Breast epithelium (tissue), 4 donors: ENCODE measurements around the gene CABP2. TPM values are rescaled to one million over a fixed set of nuclear protein-coding genes. Genes with fewer than 3 reads are reported as not detected.

Experiments
- DNase-seq, 2 donors: peaks; one replicate each; pipeline ENCODE4 v3.0.0-alpha.2; 2019; ENCODE audit warnings: low spot score in 2 of 2
- H3K27ac ChIP-seq, 2 donors: fragments of 200-600 bp; sonication (generic) in 1 of 2; one replicate each; pipeline ENCODE4 v1.5.1; 2016 to 2019; ENCODE audit warnings: mild to moderate bottlenecking in 1 of 2
- H3K27me3 ChIP-seq, 2 donors: fragments of 200-600 bp; sonication (generic) in 1 of 2; one replicate each; pipeline versions ENCODE4 v1.5.1 to v1.6.0; 2017 to 2019; ENCODE audit warnings: control low read depth in 1 of 2, mild to moderate bottlenecking in 1 of 2
- H3K36me3 ChIP-seq: fragments of 200-600 bp; one replicate; pipeline ENCODE4 v1.5.1; 2019
- H3K4me1 ChIP-seq, 2 donors: fragments of 200-600 bp; sonication (generic); one replicate each; pipeline ENCODE4 v1.5.1; 2016 to 2019; ENCODE audit warnings: control low read depth in 1 of 2
- H3K4me3 ChIP-seq, 3 donors: fragments of 200-600 bp; sonication (generic); 1 replicate in 2 of 3; 2 replicates in 1 of 3; pipeline ENCODE4 v1.5.1; 2016 to 2019; ENCODE audit warnings: mild to moderate bottlenecking in 3 of 3, moderate library complexity in 2 of 3
- H3K9me3 ChIP-seq, 2 donors: fragments of 200-600 bp; sonication (generic) in 1 of 2; one replicate each; pipeline ENCODE4 v1.5.1; 2016 to 2019; ENCODE audit warnings: control low read depth in 1 of 2
- CTCF ChIP-seq, 3 donors: fragments of 450-650 bp; IDR thresholded peaks; one replicate each; pipeline ENCODE4 v1.5.1; 2016 to 2017; ENCODE audit warnings: antibody characterized with exemption in 3 of 3, mild to moderate bottlenecking in 3 of 3, moderate library complexity in 3 of 3
- POLR2A ChIP-seq: fragments of 450-650 bp; IDR thresholded peaks from one replicate; pipeline ENCODE4 v1.6.1; 2016; ENCODE audit warnings: antibody characterized with exemption, mild to moderate bottlenecking, moderate library complexity
- POLR2AphosphoS5 ChIP-seq, 3 donors: sonication (generic); formaldehyde crosslinking; IDR thresholded peaks; one replicate each; pipeline ENCODE4 v1.6.1; 2017; ENCODE audit warnings: antibody characterized with exemption in 3 of 3
- intact Hi-C: fragments of 100-400 bp; cut with DNase I; formaldehyde crosslinking; loops from one replicate; pipeline ENCODE4 v1.15.1; 2023; ENCODE audit warnings: low total_unique reads
- total RNA-seq, 3 donors: library from RNA; depleted of rRNA; stranded (reverse); fragments of >200 nt; gene quantifications; one replicate each; pipeline ENCODE4 v1.1.0, GENCODE V29; 2016

CABP2 gene
- total RNA-seq, 3 donors from 2014 or later, result not detected

GRCh38 chr11:67470337-67471002 is 52.8 kb downstream of the CABP2 start:
- Histone ChIP-seq H3K4me3 (no peak overlapping the region), H3K36me3 (no peaks in the 10 kb centered on the region), H3K27me3 (no peaks in the 10 kb centered on the region), H3K4me1 (peaks cover 4 to 5% of the 10 kb centered on the region in 2 donors), H3K9me3 (no peaks in the 10 kb centered on the region), H3K27ac (no peak overlapping the region)
- TF ChIP-seq POLR2AphosphoS5 (IDR thresholded peaks at IDR 0.05), result no peak
- TF ChIP-seq CTCF (IDR thresholded peaks at IDR 0.05), result no peak
- TF ChIP-seq POLR2A, result no peak
- no peak for DNase-seq
- intact Hi-C loops, result no loop called here

- peaks cover 4 to 5% of the 10 kb centered on the region in 2 donors for H3K4me1 ChIP-seq
- no peak for DNase-seq
- no peaks in the 10 kb centered on the region for H3K36me3 ChIP-seq
- TF ChIP-seq POLR2AphosphoS5 (IDR thresholded peaks at IDR 0.05), result no peak
- TF ChIP-seq CTCF (IDR thresholded peaks at IDR 0.05), result peak in 1 of 3 donors; percentile 7
- intact Hi-C loops, result no loop called here
- no peaks in the 10 kb centered on the region for H3K27me3 ChIP-seq
- peak overlapping the region; percentile 88 to 93 for H3K27ac ChIP-seq
- H3K4me3 ChIP-seq, result peak overlapping the region; percentile 76 to 85 (median 80)
- H3K9me3 ChIP-seq, result no peaks in the 10 kb centered on the region
Measured at GRCh38 chr11:67469508-67469811, 53.8 kb downstream of the CABP2 start.

Other genes starting within 250 kb of the CABP2 start
- gene ANKRD13D, start 234.1 kb downstream of the CABP2 start, total RNA-seq, result 10 to 100 TPM; 23.7 to 51.8 (median 40.7) TPM
- gene SSH3, start 219.9 kb downstream of the CABP2 start, total RNA-seq, result 10 to 100 TPM; 28.8 to 55.2 (median 34.4) TPM
- gene POLD4, start 169.9 kb downstream of the CABP2 start, total RNA-seq, result 10 to 100 TPM; 48.7 to 91.5 (median 69.2) TPM
- 10 to 100 TPM in 2 of 3 donors, 1 to 10 TPM in 1; 3.2 to 11.1 (median 10.2) TPM for gene CLCF1, start 149.8 kb downstream of the CABP2 start, total RNA-seq
- 10 to 100 TPM; 11.0 to 31.0 (median 24.6) TPM for gene RAD9A, start 131.5 kb downstream of the CABP2 start, total RNA-seq
- gene PPP1CA, start 121.6 kb downstream of the CABP2 start, total RNA-seq, result 10 to 100 TPM; 73.1 to 91.9 (median 76.7) TPM
- 1 to 10 TPM in 2 of 3 donors, under 1 TPM in 1; 0.66 to 2.0 (median 1.6) TPM for gene TBC1D10C, start 119.4 kb downstream of the CABP2 start, total RNA-seq
- 1 to 10 TPM in 1 of 3 donors, under 1 TPM in 2; 0.16 to 4.2 (median 0.66) TPM for gene CARNS1, start 107.8 kb downstream of the CABP2 start, total RNA-seq
- 10 to 100 TPM; 28.0 to 41.6 (median 40.1) TPM for gene RPS6KB2, start 95.0 kb downstream of the CABP2 start, total RNA-seq
- gene PTPRCAP, start 85.8 kb downstream of the CABP2 start, total RNA-seq, result 1 to 10 TPM; 2.1 to 9.2 (median 8.0) TPM
- gene CORO1B, start 80.0 kb downstream of the CABP2 start, total RNA-seq, result 10 to 100 TPM; 73.6 to 84.3 (median 80.0) TPM
- gene GPR152, start 70.7 kb downstream of the CABP2 start, total RNA-seq, result not detected
- 10 to 100 TPM in 1 of 3 donors, 1 to 10 TPM in 2; 3.5 to 10.7 (median 3.9) TPM for gene CABP4, start 68.1 kb downstream of the CABP2 start, total RNA-seq
- gene TMEM134, start 54.2 kb downstream of the CABP2 start, total RNA-seq, result 10 to 100 TPM; 37.8 to 54.2 (median 42.3) TPM
- gene AIP, start 40.4 kb downstream of the CABP2 start, total RNA-seq, result 10 to 100 TPM; 66.4 to 84.5 (median 69.8) TPM
- gene PITPNM1, start 18.1 kb downstream of the CABP2 start, total RNA-seq, result 10 to 100 TPM in 2 of 3 donors, 1 to 10 TPM in 1; 6.4 to 20.0 (median 11.7) TPM
- 10 to 100 TPM; 32.1 to 35.4 (median 32.8) TPM for gene CDK2AP2, start 15.3 kb downstream of the CABP2 start, total RNA-seq
- 1,000 to 10,000 TPM in 2 of 3 donors, 100 to 1,000 TPM in 1; 552 to 1,029 (median 1,013) TPM for gene GSTP1, start 60.4 kb upstream of the CABP2 start, total RNA-seq
- gene NDUFV1, start 83.5 kb upstream of the CABP2 start, total RNA-seq, result 100 to 1,000 TPM; 159 to 222 (median 186) TPM
- gene NUDT8, start 106.5 kb upstream of the CABP2 start, total RNA-seq, result 10 to 100 TPM in 2 of 3 donors, 1 to 10 TPM in 1; 9.7 to 15.1 (median 12.0) TPM
- gene TBX10, start 116.3 kb upstream of the CABP2 start, total RNA-seq, result not detected
- gene ACY3, start 127.3 kb upstream of the CABP2 start, total RNA-seq, result under 1 TPM in 2 of 3 donors, not detected in 1; 0.66 to 0.73 TPM
- gene ALDH3B2, start 151.2 kb upstream of the CABP2 start, total RNA-seq, result 10 to 100 TPM in 2 of 3 donors, under 1 TPM in 1; 0.32 to 62.3 (median 44.1) TPM